OCI-LY7 (cell line): Measurements from ENCODE around the gene CLDN8.

Experiments used
- EZH2phosphoT487 ChIP-seq: fragments of 200-600 bp; sonication (generic); IDR thresholded peaks from 2 replicates; pipeline ENCODE4 v1.6.1; 2018; ENCODE audit warnings: low read depth, borderline replicate concordance, mild to moderate bottlenecking, mixed run types, antibody characterized with exemption, low read length, moderate library complexity, mixed read lengths
- TF ChIP-seq, protein P1 (sequence below): fragments of 200-600 bp; sonication (generic); conservative IDR thresholded peaks from 2 replicates; pipeline ENCODE4 v1.5.1; 2014; ENCODE audit warnings: mild to moderate bottlenecking, antibody characterized with exemption, low read length, moderate library complexity, mixed read lengths

DNA sequence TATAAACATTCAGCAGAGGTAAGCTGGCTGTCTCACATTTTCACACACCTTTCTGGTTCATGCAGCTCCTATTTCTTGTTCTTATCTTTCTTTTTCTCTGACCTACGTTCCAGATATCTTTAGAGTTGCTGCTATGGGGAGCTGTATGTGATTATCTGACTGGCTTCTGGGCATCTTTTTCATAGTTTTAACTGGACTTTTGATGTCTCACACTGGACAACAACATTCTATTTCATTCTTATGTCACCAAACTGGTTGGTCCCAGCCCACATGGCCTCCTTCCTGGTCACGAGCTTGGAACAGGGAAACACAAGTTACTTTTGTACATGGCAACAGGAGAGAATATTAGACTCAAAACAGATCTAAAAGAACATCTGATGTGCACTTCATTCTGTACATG, 7.7 kb upstream of the CLDN8 start:
- TF ChIP-seq, protein P1, sequence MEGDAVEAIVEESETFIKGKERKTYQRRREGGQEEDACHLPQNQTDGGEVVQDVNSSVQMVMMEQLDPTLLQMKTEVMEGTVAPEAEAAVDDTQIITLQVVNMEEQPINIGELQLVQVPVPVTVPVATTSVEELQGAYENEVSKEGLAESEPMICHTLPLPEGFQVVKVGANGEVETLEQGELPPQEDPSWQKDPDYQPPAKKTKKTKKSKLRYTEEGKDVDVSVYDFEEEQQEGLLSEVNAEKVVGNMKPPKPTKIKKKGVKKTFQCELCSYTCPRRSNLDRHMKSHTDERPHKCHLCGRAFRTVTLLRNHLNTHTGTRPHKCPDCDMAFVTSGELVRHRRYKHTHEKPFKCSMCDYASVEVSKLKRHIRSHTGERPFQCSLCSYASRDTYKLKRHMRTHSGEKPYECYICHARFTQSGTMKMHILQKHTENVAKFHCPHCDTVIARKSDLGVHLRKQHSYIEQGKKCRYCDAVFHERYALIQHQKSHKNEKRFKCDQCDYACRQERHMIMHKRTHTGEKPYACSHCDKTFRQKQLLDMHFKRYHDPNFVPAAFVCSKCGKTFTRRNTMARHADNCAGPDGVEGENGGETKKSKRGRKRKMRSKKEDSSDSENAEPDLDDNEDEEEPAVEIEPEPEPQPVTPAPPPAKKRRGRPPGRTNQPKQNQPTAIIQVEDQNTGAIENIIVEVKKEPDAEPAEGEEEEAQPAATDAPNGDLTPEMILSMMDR, result no peak
- no peak for TF ChIP-seq EZH2phosphoT487
